Measurements from ENCODE around the gene ERC1.

DNA sequence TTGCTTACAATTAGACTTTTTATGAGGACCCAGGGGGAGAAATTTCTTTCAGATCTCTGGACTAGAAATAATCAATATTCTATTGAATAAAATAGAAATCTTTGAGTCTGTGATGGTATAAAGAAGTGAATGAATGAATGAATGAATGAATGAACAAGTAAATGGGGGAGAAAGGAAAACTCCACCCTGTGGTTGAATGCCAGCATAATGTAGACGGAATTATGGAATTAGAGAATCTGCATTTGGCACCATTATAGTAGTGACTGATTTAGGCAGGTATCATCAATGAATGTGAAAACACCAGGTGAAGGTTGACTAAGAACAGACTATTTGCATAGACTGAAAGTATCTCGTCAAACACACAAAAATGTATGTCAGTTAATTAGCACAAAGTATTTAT is 468.3 kb downstream of the ERC1 start:
- TF ChIP-seq, protein P1, sequence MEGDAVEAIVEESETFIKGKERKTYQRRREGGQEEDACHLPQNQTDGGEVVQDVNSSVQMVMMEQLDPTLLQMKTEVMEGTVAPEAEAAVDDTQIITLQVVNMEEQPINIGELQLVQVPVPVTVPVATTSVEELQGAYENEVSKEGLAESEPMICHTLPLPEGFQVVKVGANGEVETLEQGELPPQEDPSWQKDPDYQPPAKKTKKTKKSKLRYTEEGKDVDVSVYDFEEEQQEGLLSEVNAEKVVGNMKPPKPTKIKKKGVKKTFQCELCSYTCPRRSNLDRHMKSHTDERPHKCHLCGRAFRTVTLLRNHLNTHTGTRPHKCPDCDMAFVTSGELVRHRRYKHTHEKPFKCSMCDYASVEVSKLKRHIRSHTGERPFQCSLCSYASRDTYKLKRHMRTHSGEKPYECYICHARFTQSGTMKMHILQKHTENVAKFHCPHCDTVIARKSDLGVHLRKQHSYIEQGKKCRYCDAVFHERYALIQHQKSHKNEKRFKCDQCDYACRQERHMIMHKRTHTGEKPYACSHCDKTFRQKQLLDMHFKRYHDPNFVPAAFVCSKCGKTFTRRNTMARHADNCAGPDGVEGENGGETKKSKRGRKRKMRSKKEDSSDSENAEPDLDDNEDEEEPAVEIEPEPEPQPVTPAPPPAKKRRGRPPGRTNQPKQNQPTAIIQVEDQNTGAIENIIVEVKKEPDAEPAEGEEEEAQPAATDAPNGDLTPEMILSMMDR (IDR thresholded peaks at IDR 0.05; ENCODE audit: low read length), result no peak
- no peak for TF ChIP-seq EZH2 (IDR thresholded peaks at IDR 0.05; ENCODE audit: borderline replicate concordance, low read length)

Data from OCI-LY1 (cell line).